Duodenal mucosa (tissue), 2 donors: ENCODE data around the gene NACC2.

Experiments
- H3K27ac ChIP-seq: one replicate; pipeline ENCODE4 v1.7.0; 2013; ENCODE audit warnings: low read depth, low read length
- H3K27me3 ChIP-seq, 2 donors: one replicate each; pipeline ENCODE4 v1.7.0; 2013; ENCODE audit warnings: low read length in 2 of 2, control low read depth in 1 of 2; ENCODE audit not compliant: insufficient read depth in 2 of 2, control insufficient read depth in 1 of 2
- H3K36me3 ChIP-seq, 2 donors: one replicate each; pipeline ENCODE4 v1.7.0; 2013; ENCODE audit warnings: low read length in 2 of 2, control low read depth in 1 of 2; ENCODE audit not compliant: insufficient read depth in 2 of 2, control insufficient read depth in 1 of 2
- H3K4me1 ChIP-seq, 2 donors: one replicate each; pipeline ENCODE4 v1.7.0; 2013; ENCODE audit warnings: low read length in 2 of 2, control low read depth in 1 of 2; ENCODE audit not compliant: insufficient read depth in 2 of 2, control insufficient read depth in 1 of 2
- H3K4me3 ChIP-seq, 2 donors: one replicate each; pipeline ENCODE4 v1.7.0; 2013; ENCODE audit warnings: low read length in 2 of 2, low read depth in 1 of 2
- H3K9ac ChIP-seq, 2 donors: one replicate each; pipeline ENCODE4 v1.7.0; 2013; ENCODE audit warnings: low read length in 2 of 2, low read depth in 1 of 2
- H3K9me3 ChIP-seq, 2 donors: one replicate each; pipeline ENCODE4 v1.7.0; 2013; ENCODE audit warnings: low read length in 2 of 2, control low read depth in 1 of 2; ENCODE audit not compliant: control insufficient read depth in 1 of 2

NACC2 gene

DNA sequence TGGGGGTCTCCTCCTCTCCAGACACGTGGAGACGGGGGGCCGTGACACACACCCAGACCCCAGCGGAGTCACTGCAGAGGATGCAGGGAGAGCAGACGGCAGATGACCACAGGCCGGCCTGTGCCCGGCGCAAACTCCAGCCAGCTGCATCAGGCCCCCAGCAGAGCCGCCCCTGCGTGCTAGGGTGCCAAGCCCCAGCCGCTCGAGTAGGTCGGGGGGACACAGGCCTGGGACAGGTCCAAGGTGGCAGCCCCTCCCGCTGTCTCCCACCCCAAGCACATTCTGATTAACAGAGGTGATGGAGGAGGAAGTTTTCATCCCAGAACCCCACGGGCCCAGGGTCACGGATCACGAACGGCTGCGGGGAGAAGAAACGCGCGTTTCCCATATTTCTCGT lies 14.4 kb downstream of the NACC2 start:
- H3K4me1 ChIP-seq: peaks cover 5 to 8% of the 10 kb centered on the region in 2 donors
- H3K9ac ChIP-seq: no peak overlapping the region

DNA sequence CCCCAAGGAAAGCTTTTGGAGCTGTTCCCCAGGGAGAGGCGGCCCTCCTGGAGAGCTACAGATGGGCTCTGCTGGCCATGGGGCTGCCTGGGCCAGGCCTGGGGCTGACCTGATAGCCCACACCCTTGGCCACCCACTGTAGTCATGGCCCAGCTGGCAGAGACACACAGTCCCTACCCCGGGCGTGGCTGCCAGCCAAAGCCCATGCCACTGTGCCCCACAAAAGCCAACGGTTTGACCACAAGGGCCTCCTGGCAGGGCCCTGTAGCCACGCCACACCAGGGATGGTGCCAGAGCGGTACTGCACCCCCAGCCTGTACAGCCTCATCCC lies 15.2 kb downstream of the NACC2 start:
- Histone ChIP-seq H3K27ac (no peak overlapping the region), H3K4me3 (no peak overlapping the region), H3K4me1 (peaks cover 5 to 8% of the 10 kb centered on the region in 2 donors), H3K27me3 (no peaks in the 10 kb centered on the region), H3K9me3 (no peaks in the 10 kb centered on the region), H3K9ac (no peak overlapping the region), H3K36me3 (peaks cover 0 to 13% of the 10 kb centered on the region in 2 donors)

More for the DNA sequence above, 14.4 kb downstream of the NACC2 start:
- Histone ChIP-seq H3K27me3 (no peaks in the 10 kb centered on the region), H3K36me3 (peaks cover 0 to 11% of the 10 kb centered on the region in 2 donors), H3K27ac (no peak overlapping the region), H3K4me3 (no peak overlapping the region), H3K9me3 (no peaks in the 10 kb centered on the region)

DNA sequence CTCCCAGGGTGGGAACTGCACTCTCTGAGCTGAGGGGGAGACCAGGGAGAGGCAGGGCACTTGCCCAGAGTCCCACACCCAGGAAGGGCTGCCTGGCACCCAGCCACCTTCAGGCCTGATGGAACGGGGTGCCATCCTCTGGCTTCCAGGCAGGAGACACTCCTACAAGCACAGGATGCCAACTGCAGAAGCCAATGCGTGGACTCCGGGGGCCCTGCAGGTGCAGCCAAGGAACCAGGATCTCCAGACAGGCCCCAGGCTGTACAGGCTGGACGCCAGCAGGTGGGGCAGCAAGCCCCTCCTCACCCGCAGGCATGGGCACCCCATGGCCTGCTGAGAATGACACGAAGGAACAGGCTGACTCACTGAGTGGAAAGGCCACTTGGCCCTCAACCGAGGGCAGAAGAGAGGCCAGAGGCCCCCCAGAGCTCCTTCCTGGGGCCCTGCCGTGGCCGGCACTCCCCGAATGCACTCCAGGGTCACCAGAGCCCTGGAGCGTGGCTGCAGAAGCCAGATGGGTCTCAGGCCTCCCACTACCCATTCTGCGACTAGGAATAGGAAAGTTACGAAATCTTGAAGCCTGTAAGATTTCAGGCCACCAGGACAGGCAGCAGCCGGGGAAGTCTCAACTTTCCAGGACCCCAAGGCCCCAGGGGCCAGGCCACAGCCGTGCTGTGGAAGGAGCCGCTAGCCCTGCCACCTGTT lies 15.7 kb downstream of the NACC2 start:
- Histone ChIP-seq H3K27me3 (no peaks in the 10 kb centered on the region), H3K9me3 (no peaks in the 10 kb centered on the region), H3K4me3 (no peak overlapping the region), H3K36me3 (peaks cover 0 to 15% of the 10 kb centered on the region in 2 donors), H3K27ac (no peak overlapping the region), H3K4me1 (peaks cover 5 to 8% of the 10 kb centered on the region in 2 donors), H3K9ac (no peak overlapping the region)

DNA sequence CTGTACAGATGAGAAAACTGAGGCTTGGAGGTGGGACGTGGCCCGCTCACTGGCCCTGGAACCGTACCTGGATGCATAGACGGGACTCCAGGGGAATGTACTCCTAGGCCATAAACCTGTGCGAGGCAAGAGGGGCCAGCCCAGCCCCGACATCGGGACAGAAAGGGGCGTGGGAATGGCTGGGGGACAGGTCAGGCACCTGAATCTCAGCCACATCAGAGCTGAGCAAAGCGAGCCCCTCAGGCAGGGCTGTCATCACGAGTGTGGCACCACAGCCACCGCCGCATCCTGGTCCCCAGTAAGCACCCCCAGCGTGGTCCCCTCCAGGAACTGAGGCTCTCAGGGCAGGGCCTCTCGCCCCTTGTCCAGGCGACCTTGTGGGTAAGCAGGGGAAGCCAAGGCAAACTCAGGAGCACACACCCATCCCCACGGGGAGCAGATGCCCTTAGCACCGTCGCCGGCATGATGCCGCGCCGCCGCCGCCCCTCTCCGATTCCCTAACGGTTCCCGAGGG lies 16.5 kb downstream of the NACC2 start:
- Histone ChIP-seq H3K27ac (no peak overlapping the region), H3K4me3 (no peak overlapping the region), H3K4me1 (peaks cover 5 to 8% of the 10 kb centered on the region in 2 donors), H3K9ac (no peak overlapping the region), H3K9me3 (no peaks in the 10 kb centered on the region), H3K27me3 (no peaks in the 10 kb centered on the region), H3K36me3 (peaks cover 0 to 15% of the 10 kb centered on the region in 2 donors)

DNA sequence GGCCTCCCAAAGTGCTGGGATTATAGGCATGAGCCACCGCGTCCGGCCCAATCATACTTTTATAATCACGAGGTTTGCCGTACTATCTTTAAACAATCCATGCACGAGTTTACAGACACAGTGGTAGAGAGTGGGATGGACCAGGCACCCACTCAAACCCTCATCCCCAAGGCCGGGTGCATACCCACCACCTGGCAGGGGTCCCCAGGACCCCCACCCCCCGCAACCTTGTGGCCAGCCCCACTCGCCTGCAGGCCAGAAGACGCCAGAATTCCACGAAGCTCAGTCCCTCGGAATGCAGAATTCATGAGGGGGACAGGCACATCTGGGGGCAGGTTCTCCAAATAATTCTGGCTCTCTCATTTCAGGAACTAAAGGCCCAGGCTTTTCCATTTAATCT lies 17.1 kb downstream of the NACC2 start:
- Histone ChIP-seq H3K4me3 (no peak overlapping the region), H3K4me1 (peaks cover 5 to 8% of the 10 kb centered on the region in 2 donors), H3K9me3 (no peaks in the 10 kb centered on the region), H3K9ac (no peak overlapping the region), H3K27ac (no peak overlapping the region), H3K27me3 (no peaks in the 10 kb centered on the region), H3K36me3 (peaks cover 0 to 12% of the 10 kb centered on the region in 2 donors)

DNA sequence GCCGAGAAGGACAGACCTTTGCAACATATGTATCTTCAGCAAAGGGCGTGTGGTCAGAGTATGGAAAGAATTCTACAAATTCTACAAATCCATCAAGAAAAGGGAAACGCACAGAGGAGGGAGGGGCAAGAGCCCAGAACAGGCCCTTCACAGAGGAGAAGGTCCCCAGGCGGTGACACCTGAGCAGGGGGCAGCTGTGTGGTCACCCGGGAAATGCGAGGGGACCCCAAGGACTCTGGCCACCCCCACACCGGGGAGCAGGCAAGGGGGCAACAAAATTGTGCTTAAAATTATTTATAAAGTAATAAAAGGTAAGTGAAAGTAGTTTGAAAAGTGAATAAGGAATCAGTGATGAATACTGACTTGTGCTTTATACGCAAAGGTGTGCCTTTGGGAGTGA lies 17.6 kb downstream of the NACC2 start:
- peaks cover 5 to 8% of the 10 kb centered on the region in 2 donors for H3K4me1 ChIP-seq
- H3K9ac ChIP-seq: no peak overlapping the region
- no peaks in the 10 kb centered on the region for H3K9me3 ChIP-seq
- H3K27me3 ChIP-seq: no peaks in the 10 kb centered on the region
- H3K27ac ChIP-seq: no peak overlapping the region
- peaks cover 0 to 7% of the 10 kb centered on the region in 2 donors for H3K36me3 ChIP-seq
- no peak overlapping the region for H3K4me3 ChIP-seq

DNA sequence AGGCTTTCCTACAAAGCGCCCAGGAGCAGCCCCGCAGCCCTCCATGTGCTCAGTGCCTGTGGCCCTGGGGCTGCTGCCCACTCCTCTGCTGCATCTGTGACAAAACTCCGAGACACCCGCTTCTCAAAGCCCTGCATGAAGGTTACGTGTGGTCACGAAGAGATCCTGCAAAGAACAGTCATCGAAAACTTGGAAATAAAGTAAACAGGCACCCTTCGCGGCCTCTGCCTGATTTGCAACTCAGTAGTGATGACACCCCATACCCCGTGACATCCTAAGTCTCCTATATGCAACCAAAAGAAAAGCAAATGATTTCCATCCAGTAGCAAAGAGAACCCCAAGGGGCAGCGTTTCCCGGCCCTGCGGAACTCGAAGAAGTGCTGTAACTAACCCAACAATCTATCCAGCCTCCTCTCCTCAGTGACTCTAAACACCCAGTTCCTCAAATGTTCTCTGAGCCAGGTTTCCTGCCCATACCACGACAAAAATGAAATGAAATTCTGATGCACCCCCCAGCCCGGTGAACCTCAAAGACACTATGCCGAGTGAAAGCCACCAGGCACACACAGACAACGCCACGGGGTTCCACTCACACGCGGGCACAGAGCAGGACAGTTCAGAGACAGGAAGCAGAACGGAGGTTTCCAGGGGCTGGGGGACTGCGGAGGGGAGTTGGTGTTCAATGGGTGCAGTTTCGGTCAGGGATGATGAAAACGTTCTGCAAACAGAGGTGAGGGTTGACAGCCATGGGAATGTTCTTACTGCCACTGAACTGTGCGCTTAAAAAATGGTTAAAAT lies 19.0 kb downstream of the NACC2 start:
- H3K27me3 ChIP-seq: no peaks in the 10 kb centered on the region
- no peaks in the 10 kb centered on the region for H3K9me3 ChIP-seq
- peaks cover 3 to 5% of the 10 kb centered on the region in 2 donors for H3K4me1 ChIP-seq
- H3K27ac ChIP-seq: no peak overlapping the region
- no peak overlapping the region for H3K9ac ChIP-seq
- H3K36me3 ChIP-seq: peaks cover 0 to 7% of the 10 kb centered on the region in 2 donors
- H3K4me3 ChIP-seq: no peak overlapping the region

DNA sequence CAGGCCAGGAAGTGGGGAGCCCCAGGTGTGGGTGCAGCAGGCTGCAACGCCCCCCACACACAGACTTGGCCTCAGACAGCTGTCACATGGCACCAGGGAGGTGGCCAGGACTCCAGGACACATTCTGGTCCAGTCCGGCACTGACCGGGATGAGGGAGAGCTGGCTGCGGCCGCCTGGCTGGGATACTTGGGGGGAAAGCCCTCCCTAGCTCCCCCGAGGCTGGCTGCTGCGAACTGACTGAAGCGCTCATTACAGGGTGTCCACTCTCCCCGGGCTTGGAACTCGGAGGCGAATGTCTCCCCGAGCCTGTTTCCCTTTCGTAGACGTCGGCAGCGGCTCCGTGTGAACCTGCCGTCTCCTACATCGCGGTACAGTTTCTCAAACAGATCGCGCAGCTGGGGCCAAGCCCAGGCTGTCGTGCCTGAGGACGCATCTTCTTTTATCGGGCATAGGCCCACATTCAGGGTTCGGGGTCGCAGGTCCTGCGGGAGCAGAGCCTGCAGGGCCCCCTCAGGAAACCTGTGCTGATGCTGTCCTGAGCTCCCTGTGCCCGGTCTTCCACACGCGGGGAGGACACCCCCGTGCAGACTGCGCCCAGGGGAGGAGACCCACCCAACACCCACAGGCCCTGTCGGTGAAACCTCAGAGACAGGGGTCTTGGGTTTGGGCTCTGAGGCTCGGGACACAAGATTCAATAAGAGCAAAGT lies 19.8 kb downstream of the NACC2 start:
- Histone ChIP-seq H3K9me3 (no peaks in the 10 kb centered on the region), H3K4me3 (no peak overlapping the region), H3K27me3 (no peaks in the 10 kb centered on the region), H3K4me1 (peaks cover 3 to 5% of the 10 kb centered on the region in 2 donors), H3K36me3 (peaks cover 0 to 7% of the 10 kb centered on the region in 2 donors), H3K9ac (no peak overlapping the region), H3K27ac (no peak overlapping the region)

DNA sequence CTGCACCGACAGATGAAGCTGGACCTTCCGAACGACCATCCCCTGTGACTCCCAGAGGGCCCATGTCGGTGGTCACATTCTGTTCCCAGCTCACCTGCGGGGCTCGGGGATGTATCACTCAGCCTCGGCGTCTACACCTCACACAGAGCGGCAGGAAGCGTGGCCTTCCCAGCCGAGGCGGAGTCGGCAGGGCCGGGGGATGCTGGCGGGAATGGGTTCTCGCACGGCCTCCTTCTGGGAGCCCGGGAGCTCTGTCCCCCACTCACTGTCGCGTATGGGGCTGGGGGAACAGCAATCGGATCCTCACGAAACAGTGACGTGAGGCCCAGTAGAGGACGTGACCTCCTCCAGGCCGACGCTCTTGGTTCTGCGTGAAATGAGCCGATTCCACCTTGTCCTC lies 20.4 kb downstream of the NACC2 start:
- Histone ChIP-seq H3K9me3 (no peaks in the 10 kb centered on the region), H3K4me1 (peaks cover 1 to 3% of the 10 kb centered on the region in 2 donors), H3K36me3 (peaks cover 0 to 7% of the 10 kb centered on the region in 2 donors), H3K4me3 (no peak overlapping the region), H3K9ac (no peak overlapping the region), H3K27ac (no peak overlapping the region), H3K27me3 (no peaks in the 10 kb centered on the region)
